GM19099 (cell line): Measurements from ENCODE around the gene RHOBTB1.

Source experiments
- POLR2A ChIP-seq: IDR thresholded peaks from 3 replicates; pipeline ENCODE4 v1.6.1; 2011; ENCODE audit warnings: low read depth; ENCODE audit not compliant: insufficient read length; ENCODE audit errors: extremely low read depth

The RHOBTB1 gene

DNA sequence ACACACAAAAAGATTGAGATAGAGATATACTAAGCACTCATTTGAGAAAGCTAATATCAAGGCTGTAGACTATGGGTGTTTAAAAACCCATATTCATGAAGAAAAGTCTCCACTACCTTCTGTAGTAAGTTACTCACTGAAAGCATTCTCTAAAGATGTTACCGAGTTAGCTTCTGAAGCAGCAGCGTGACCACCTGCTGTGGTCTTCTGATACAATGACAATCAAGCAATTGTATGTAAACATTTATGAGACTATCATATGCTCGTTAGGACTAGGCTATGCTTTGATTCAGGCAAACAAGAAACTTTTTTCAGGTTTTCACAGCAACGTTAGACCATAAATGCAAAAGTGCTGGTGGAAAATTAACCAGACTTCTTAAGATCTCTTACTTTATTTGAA lies 11.2 kb downstream of the RHOBTB1 start:
- TF ChIP-seq POLR2A, result no peak

DNA sequence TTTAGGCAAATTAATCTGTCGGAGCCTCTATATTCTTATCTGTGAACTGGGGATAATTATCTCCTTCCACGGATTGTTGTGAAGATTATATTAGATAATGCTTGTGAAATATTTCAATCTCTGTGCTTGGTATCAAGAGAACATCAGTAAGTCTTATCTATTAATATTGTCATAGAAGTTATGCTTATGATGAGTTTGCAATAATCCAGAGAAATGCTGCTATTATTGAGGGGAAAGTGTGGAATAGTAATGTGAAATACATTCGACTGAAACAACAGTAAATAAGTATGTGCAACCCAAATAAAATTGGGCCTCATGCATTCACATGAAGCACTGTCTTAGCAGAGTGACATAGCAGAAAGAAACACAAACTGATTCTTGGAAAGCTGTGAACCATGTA lies 13.7 kb downstream of the RHOBTB1 start:
- TF ChIP-seq POLR2A, result no peak

DNA sequence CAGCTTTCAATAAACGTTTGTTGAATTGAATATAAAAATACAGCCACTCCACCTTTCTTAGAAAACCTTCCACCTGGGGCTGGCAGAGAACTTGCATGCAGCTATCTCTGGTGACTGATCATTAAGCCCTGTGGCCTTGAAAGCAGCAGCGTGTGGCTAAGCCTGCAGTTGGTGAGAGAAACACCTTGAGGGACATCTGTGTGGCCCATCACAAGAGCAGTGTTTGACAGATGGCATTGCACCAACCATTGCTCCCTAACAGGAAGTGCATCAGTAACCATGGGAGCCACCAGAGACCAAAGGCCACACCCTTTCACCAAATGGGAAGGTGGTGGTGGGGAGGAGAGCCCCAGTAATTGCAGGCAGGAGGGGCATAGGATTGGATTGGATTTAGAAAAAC lies 22.4 kb downstream of the RHOBTB1 start:
- TF ChIP-seq POLR2A, result no peak

DNA sequence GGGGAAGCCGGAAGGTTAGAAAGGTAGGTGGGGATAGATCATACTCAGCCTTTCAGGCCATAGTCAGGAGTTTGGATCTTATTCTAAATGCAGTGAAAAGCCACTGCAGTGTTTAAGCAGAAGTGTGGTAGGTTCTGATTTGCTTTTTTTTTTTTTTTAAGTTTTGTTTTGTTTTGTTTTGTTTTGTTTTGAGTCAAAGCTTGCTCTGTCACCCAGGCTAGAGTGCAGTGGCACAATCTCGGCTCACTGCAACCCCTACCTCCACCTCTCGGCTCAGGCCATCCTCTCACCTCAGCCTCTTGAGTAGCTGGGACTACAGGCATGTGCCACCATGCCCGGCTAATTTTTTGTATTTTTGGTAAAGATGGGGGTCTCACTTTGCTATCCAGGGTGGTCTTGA lies 23.5 kb downstream of the RHOBTB1 start:
- TF ChIP-seq POLR2A, result no peak

DNA sequence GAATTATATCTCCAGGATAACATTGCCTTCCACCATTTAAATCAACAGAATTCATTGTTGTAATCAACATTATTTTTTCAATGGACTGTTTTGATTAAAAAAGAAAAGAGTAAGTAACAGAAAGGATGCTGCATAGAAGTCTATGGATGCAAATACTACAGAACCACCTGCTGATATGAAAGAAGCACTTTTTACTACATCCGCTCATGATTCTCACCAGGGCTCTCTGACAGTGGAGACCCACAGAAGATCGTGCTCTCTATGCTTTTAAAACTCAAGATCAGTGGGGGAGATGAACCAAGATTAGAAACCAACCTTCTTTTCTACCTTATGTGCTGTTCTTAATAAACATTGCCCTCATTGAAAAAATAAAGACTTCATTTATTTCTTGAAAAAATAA lies 24.4 kb downstream of the RHOBTB1 start:
- TF ChIP-seq POLR2A, result no peak

DNA sequence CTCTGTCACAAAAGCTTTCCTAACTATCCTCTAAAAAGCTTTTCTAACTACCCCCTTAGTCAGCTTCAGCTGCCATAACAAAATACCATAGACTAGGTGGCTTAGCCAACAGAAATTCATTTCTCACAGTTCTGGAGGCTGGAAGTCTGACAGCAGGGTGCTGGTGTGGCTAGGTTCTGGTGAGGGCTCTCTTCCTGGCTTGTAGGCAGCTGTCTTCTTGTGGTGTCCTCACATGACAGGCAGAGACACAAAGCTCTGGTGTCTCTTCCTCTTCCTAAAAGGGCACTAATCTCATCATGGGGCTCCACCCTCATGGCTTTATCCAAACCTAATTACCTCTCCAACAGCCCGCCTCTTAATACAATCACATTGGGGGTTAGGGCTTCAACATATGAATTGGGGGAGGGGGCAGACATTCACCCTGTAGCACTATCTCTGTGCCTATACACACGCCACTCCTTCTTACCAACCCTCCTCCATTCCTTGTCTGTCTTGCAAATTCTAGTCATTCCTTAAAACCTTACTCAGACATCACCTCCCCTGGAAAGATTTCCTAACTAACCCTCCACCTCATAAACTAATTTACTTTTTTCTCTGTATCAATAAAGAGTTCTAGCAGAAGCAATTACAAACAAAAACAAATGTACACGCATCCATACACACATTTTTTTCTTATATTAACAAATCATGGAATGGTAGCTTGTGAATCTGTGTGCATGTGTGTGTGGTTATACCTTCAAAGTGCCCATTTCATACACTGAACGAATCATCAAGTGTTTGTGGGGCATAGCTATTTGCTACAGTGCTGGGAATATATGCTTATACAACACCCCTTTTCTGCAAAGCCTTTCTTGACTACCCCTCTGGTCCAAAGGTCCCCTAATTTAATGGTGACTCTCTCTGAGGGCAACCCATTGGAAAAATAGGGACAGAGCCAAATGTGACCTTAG lies 26.4 kb downstream of the RHOBTB1 start:
- no peak for TF ChIP-seq POLR2A

DNA sequence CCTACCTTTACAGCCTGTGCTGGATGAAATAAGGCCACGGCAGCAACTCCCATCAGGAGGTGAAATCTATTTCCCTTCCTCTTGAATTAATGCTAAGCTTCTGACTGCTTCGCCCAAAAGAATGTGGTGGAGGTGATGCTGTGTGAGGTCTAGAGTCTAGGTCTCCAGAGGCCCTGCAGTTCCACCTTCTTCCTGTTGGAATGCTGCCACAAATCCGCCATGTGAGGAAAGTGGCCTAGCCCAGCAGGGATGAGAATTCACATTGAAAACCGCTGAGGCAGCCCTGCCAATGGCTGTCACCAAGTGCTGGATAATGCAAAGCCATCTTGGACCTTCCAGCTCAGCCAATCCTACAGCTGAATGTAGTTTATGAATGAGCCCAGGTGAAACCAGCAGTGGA lies 28.0 kb downstream of the RHOBTB1 start:
- TF ChIP-seq POLR2A, result no peak

DNA sequence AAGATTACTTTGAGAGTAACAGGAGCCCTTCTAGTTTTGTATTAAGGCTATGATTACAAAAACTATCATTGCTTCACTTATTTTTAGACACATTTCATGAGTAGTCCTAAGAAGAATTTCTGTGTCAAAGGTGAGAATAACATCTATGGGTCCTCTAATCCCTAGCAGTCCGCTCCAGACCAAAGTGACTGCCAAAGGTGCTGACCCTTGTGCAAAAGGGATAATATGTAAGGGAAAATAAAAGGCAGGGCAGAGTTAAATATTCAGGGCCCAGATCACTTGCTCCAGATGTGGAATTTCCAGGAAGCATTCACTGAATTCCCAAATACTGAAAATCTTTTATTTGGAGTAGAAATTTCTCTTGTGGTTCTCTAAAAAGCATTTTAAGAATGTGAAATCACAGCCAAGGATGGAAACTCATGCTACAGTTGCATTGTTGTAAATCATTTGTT lies 29.3 kb downstream of the RHOBTB1 start:
- TF ChIP-seq POLR2A, result no peak

DNA sequence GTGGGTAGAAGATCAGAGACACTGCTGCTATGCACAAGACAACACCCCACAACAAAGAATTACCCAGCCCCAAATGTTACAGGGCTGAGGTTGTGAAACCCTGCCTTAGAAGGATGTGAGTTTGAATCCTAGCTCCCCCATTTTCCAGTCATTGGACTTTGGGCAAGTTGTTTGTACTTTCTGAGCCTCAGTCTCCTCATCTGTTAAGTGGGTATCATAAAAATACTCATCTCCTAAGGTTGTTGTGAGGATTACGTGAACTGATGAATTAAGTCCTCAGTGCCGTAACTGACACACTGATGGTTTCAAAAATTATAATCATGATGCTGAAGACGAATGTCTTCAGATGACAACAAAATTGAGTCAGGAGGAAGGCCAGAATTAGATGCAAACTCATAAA lies 30.3 kb downstream of the RHOBTB1 start:
- TF ChIP-seq POLR2A, result no peak

DNA sequence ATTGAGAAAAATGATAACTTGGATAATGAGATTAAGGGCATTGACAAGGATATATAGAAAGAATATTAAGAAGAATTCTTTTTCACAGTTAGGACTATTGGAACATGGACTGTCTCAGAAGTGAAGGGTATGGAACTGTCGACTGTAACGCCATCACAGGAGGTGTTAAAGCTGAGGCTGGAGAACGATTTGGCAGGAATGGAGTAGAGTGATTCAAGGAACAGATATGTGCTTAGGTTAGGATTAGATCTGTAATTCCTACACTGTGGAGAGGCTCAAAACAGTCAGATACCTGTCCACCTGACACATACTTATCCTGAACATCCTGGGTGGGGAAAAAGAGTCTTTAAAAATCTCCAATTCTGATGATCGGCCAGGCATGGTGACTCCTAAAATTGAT lies 30.9 kb downstream of the RHOBTB1 start:
- TF ChIP-seq POLR2A, result no peak

DNA sequence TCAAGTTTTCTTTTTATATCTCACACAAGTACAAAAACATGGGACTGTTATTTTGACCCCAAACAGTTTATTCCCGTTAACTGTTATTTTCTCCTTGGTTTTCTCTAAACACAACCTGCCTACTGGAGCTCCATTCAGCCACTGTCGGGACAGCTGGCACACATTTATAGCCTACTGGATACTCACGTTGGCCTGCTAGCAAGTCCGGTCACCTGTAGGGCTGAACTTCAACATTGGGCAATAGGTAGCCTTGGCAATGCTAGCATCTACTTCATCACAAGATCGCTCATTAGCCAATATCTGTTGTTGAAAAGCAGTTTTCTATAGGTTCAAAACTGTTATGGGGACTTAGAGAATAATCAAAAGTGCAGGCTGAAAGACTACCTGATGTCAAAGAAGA lies 32.3 kb downstream of the RHOBTB1 start:
- TF ChIP-seq POLR2A, result no peak

DNA sequence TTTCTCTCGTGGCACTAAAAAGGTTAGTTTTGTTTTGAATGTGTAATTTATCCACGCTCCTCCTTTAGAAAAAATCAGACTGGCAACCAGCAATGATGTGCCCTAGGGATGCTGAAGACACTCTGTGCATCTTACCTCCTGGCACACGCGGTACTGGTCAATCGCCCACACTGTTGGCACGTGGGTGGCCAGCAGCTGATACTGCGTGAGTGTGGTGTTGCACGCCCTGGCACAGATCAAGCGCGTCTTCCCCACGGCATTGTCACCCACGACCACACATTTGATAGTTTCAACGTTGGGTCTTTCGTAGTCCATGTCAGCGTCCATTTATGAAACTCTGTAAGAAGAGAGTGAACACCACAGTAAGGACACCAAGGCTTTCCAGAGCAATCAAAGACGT lies 32.8 kb downstream of the RHOBTB1 start:
- TF ChIP-seq POLR2A, result no peak

DNA sequence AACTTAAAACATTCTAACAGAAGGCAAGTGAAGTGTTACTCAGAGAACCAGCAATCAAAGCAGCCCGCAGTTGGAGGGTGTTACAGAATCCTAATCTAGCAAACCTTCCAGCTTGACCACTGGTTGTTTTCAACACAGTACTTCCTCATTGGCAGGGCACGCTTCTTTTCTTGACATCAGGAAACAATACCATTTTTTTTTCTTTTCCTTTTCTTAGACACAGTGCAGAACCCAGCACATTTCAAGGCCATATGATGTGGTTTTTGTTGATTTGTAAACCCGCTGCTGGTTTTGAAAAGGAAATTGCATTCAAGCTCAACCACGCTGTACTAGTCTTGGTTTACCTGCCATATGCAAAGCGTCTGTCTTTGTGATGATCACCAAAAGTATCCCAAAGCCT lies 33.4 kb downstream of the RHOBTB1 start:
- TF ChIP-seq POLR2A, result no peak

DNA sequence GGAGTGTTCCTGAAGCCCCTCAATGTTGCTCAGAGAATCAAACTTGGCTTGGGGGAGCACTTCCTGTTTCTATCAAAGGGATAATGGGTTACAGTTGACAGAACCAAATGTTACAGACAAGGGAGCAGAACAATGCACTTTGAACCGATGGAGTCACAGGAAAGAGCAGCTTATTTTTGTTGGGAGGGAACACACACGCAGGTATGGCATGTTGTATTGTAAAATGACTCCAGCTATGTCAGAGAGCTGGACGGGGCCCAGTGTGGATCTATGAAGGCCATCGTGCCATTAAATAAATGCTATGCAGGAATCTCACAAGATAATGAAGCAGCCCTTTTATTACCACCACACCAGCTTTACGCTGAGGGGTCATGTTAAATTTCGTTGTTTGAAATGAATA lies 35.1 kb downstream of the RHOBTB1 start:
- TF ChIP-seq POLR2A, result no peak

DNA sequence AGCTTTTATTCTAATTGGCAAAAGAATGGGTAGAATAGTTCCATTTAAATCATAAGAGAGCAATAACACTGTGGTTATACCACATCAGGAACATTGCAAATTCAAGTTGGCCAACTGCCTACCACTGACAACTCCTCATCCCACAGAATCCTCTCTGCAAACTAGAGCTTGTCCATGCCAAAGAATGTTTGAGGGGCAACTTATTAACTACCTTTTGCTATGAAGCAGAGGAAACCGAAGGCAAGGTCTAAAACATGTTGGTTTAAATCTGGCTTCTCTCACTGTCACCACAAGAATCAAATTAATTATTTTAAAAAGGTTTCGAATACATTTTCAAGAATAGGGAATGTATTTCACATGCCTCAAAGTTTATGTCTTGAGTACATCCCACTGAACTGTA lies 36.0 kb downstream of the RHOBTB1 start:
- TF ChIP-seq POLR2A, result no peak

DNA sequence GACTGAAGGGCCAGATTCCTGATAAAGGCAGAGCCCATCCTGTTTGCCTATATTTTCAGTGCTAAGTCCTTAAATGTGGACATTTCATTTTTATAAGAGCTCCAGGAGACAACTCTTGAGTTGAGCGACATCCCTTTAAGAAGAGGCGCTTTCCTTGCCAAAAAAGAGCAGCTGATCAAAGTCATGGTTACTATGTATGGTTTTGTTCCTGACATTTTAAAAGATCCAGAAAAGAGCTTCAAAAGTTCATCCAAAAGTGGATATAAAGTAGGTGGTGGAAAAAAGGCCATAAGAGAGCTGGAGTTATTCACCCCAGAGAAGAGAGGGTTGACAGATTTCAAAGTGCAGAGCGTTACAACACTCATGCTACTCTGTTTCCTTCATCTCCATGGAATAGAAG lies 36.7 kb downstream of the RHOBTB1 start:
- TF ChIP-seq POLR2A, result no peak

DNA sequence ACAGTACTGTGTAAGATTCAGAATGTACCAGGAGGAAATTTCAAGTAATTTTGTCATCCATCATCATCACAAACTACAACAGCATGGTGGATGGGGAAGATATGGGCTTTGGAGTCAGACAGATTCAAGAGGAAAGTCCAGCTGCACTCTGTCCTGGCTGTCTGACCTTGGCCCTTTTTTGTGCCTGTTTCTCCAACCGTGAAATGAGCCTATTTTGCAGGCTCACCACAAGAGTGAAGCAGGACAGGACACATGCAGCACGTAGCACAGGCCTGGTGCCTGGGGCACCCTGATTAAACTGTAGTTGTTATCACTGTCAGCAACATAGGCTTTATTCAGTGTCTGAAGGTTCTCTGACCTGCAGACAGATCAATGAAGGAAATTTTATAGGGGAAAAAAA lies 37.6 kb downstream of the RHOBTB1 start:
- no peak for TF ChIP-seq POLR2A
